Lower leg skin (tissue), 3 donors: ENCODE data around the gene CDH13.

Experiments
- POLR2A ChIP-seq, 2 donors: fragments of 450-650 bp; IDR thresholded peaks; one replicate each; pipeline ENCODE4 v1.6.1; 2016 to 2017; ENCODE audit warnings: antibody characterized with exemption in 2 of 2, mild to moderate bottlenecking in 1 of 2, moderate library complexity in 1 of 2
- TF ChIP-seq, protein P1 (sequence below), 3 donors: fragments of 450-650 bp; IDR thresholded peaks; one replicate each; pipeline ENCODE4 v1.5.1; 2016; ENCODE audit warnings: antibody characterized with exemption in 3 of 3, mild to moderate bottlenecking in 3 of 3, moderate library complexity in 2 of 3

DNA sequence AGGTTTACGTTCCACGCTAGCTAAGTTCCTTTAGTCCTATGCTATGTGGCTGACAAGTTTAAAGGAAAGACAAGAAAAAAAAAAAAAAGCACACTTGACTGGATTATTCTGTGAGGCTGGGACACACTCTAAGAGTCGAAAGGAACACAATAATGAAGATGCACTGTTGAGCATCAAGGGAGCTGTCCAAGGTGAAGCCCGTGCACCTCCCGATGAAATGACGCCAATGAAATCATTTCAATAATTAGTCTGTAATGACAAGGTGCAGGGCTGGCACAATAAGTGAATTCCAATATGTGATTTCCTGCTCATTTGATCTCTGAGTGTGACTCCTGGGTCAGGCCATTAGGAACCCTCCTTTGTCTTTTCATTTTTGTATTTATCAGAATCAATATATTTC is 232.9 kb downstream of the CDH13 start:
- TF ChIP-seq, protein P1, sequence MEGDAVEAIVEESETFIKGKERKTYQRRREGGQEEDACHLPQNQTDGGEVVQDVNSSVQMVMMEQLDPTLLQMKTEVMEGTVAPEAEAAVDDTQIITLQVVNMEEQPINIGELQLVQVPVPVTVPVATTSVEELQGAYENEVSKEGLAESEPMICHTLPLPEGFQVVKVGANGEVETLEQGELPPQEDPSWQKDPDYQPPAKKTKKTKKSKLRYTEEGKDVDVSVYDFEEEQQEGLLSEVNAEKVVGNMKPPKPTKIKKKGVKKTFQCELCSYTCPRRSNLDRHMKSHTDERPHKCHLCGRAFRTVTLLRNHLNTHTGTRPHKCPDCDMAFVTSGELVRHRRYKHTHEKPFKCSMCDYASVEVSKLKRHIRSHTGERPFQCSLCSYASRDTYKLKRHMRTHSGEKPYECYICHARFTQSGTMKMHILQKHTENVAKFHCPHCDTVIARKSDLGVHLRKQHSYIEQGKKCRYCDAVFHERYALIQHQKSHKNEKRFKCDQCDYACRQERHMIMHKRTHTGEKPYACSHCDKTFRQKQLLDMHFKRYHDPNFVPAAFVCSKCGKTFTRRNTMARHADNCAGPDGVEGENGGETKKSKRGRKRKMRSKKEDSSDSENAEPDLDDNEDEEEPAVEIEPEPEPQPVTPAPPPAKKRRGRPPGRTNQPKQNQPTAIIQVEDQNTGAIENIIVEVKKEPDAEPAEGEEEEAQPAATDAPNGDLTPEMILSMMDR (IDR thresholded peaks at IDR 0.05) = no peak
- no peak for TF ChIP-seq POLR2A (IDR thresholded peaks at IDR 0.05)
